GM21528 (cell line): ENCODE results near the gene CD164.

ENCODE experiments used
- ATAC-seq: cut with Tn5 transposase; IDR thresholded peaks from one replicate; pipeline ENCODE4 v1.9.1; 2021; ENCODE audit warnings: mild to moderate bottlenecking, moderate library complexity; ENCODE audit not compliant: unreplicated experiment, low FRiP score

Gene CD164

GRCh38 chr6:109316909-109317308 lies 65.4 kb downstream of the CD164 start:
- no peak for ATAC-seq
